Measurements from ENCODE around the gene GPS2.

GRCh38 chr17:7355053-7355452 is 39.9 kb upstream of the GPS2 start, which contains the start of gene TMEM95:
- TF ChIP-seq CTCF (conservative IDR thresholded peaks at IDR 0.05 in 1 of 2, IDR thresholded peaks at IDR 0.05 in 1 of 2; ENCODE audit: low read depth in 1 of 2, low read length in 2 of 2) (no peak), EZH2 (IDR thresholded peaks at IDR 0.05; ENCODE audit: low read length, missing control alignments) (no peak)
